Astrocyte (in vitro differentiated cells and primary cell): ENCODE data around the gene STAB2. TPM values are rescaled to one million over a fixed set of nuclear protein-coding genes. Genes with fewer than 3 reads are reported as not detected.
A peak's percentile ranks its signal among the peaks of the same experiment; 100 is the strongest.

Source experiments
- DNase-seq: peaks from one replicate; pipeline ENCODE4 v3.0.0-alpha.2; 2010; ENCODE audit warnings: low read depth
- FAIRE-seq: peaks from 2 replicates; lab custom pipeline; 2011; peaks lifted over from hg19 to GRCh38; lab: Jason Lieb, UNC
- H2AFZ ChIP-seq: 2 replicates; pipeline ENCODE4 v1.6.0; 2012; ENCODE audit warnings: low read depth, low read length, inconsistent platforms
- H3K27ac ChIP-seq: 2 replicates; pipeline ENCODE4 v1.5.1; 2011; ENCODE audit warnings: low read depth, low read length, inconsistent platforms
- H3K27me3 ChIP-seq: 2 replicates; pipeline ENCODE4 v1.6.0; 2011; ENCODE audit warnings: low read length, inconsistent platforms; ENCODE audit not compliant: insufficient read depth
- H3K36me3 ChIP-seq: 2 replicates; pipeline ENCODE4 v1.5.1; 2011; ENCODE audit warnings: low read length, inconsistent platforms; ENCODE audit not compliant: insufficient read depth
- H3K4me1 ChIP-seq: 2 replicates; pipeline ENCODE4 v1.5.1; 2011; ENCODE audit warnings: low read length, inconsistent platforms; ENCODE audit not compliant: insufficient read depth
- H3K4me2 ChIP-seq: 2 replicates; pipeline ENCODE4 v1.6.0; 2012; ENCODE audit warnings: low read length, inconsistent platforms
- H3K4me3 ChIP-seq: 2 replicates; pipeline ENCODE4 v1.5.1; 2011; ENCODE audit warnings: low read depth, mild to moderate bottlenecking, low read length, inconsistent platforms; ENCODE audit not compliant: insufficient read depth
- H3K79me2 ChIP-seq: 2 replicates; pipeline ENCODE4 v1.6.0; 2012; ENCODE audit warnings: mild to moderate bottlenecking, low read length, inconsistent platforms; ENCODE audit not compliant: insufficient read depth
- H3K9ac ChIP-seq: 2 replicates; pipeline ENCODE4 v1.6.0; 2012; ENCODE audit warnings: mild to moderate bottlenecking, low read length, inconsistent platforms
- H3K9me3 ChIP-seq: 2 replicates; pipeline ENCODE4 v1.5.1; 2012; ENCODE audit warnings: low read depth, mild to moderate bottlenecking, low read length, inconsistent platforms; ENCODE audit not compliant: insufficient read depth
- H4K20me1 ChIP-seq: 2 replicates; pipeline ENCODE4 v1.6.0; 2012; ENCODE audit warnings: low read length, inconsistent platforms; ENCODE audit not compliant: insufficient read depth
- H3K27ac Mint-ChIP-seq: one replicate; pipeline ENCODE4 v1.8.0; 2021; ENCODE audit warnings: mild to moderate bottlenecking, mixed read lengths; ENCODE audit not compliant: unreplicated experiment
- H3K27me3 Mint-ChIP-seq: one replicate; pipeline ENCODE4 v1.8.0; 2021; ENCODE audit warnings: low read depth, mixed read lengths; ENCODE audit not compliant: unreplicated experiment
- H3K36me3 Mint-ChIP-seq: one replicate; pipeline ENCODE4 v1.8.0; 2021; ENCODE audit warnings: low read depth, mixed read lengths; ENCODE audit not compliant: unreplicated experiment
- H3K4me1 Mint-ChIP-seq: one replicate; pipeline ENCODE4 v1.8.0; 2021; ENCODE audit warnings: low read depth, mixed read lengths; ENCODE audit not compliant: unreplicated experiment
- H3K4me3 Mint-ChIP-seq: one replicate; pipeline ENCODE4 v1.8.0; 2021; ENCODE audit warnings: mild to moderate bottlenecking, moderate library complexity, mixed read lengths; ENCODE audit not compliant: unreplicated experiment
- H3K9me3 Mint-ChIP-seq: one replicate; pipeline ENCODE4 v1.8.0; 2021; ENCODE audit warnings: mild to moderate bottlenecking, mixed read lengths; ENCODE audit not compliant: unreplicated experiment
- EZH2 ChIP-seq: IDR thresholded peaks from 2 replicates; pipeline ENCODE4 v1.6.1; 2012; ENCODE audit warnings: mild to moderate bottlenecking, low read length, inconsistent platforms; ENCODE audit not compliant: insufficient read depth
- total RNA-seq: library from RNA; stranded (reverse); gene quantifications from 2 replicates; pipeline ENCODE4 v1.2.1, GENCODE V29; 2021
- TF ChIP-seq, protein P1 (sequence below): IDR thresholded peaks from 2 replicates; pipeline ENCODE4 v1.5.1; 2011; ENCODE audit warnings: low read depth, mild to moderate bottlenecking, inconsistent platforms, low read length, moderate library complexity; ENCODE audit not compliant: insufficient read depth

STAB2 gene
- total RNA-seq, 1 donor from 2014 or later = not detected

DNA sequence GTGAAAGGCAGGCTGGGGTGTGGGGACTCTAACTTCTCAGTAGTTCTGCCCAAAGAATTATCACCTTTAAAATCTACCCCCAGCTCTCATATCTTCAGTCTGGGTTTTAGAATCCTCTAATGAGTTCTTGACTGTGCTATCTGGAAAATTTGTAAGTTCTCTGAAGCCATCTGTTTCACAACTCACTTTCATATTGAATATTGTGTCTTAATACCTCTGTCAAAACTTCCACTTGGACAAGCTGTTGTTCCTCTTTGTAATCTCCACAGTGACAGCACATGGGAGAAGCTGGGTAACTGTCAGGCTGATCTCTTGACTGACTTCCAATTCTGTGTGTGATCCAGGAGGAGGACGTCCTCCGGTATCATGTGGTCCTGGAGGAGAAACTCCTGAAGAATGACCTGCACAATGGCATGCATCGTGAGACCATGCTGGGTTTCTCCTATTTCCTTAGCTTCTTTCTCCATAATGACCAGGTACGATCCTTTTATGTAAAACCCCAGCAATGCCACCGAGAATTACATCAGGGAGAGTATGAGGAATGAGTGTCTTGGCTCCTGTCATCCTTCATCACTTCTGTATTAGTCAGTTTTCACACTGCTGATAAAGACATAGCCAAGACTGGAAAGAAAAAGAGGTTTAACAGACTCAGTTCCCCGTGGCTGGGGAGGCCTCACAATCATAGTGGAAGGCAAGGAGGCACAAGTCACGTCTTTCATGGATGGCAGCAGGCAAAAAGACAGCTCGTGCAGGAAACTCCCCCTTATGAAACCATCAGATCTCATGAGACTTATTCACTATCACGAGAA, 111.9 kb downstream of the STAB2 start:
- no peaks in the 10 kb centered on the region for H3K9me3 Mint-ChIP-seq
- H3K4me1 Mint-ChIP-seq = peaks cover 3% of the 10 kb centered on the region
- H3K4me2 ChIP-seq = no peak overlapping the region
- H3K4me3 ChIP-seq = no peak overlapping the region
- no peaks in the 10 kb centered on the region for H4K20me1 ChIP-seq
- H3K27ac ChIP-seq = no peak overlapping the region
- no peaks in the 10 kb centered on the region for H3K4me1 ChIP-seq
- H3K36me3 Mint-ChIP-seq = no peaks in the 10 kb centered on the region
- peaks cover 12% of the 10 kb centered on the region for H3K27me3 ChIP-seq
- DNase-seq = peak; percentile 11
- no peak for FAIRE-seq
- no peak overlapping the region for H3K27ac Mint-ChIP-seq
- H3K79me2 ChIP-seq = no peaks in the 10 kb centered on the region
- H2AFZ ChIP-seq = no peak overlapping the region
- no peak overlapping the region for H3K4me3 Mint-ChIP-seq
- no peak overlapping the region for H3K9ac ChIP-seq
- H3K27me3 Mint-ChIP-seq = peaks cover 35% of the 10 kb centered on the region
- no peaks in the 10 kb centered on the region for H3K9me3 ChIP-seq
- H3K36me3 ChIP-seq = no peaks in the 10 kb centered on the region
- no peak for TF ChIP-seq EZH2
- TF ChIP-seq, protein P1, sequence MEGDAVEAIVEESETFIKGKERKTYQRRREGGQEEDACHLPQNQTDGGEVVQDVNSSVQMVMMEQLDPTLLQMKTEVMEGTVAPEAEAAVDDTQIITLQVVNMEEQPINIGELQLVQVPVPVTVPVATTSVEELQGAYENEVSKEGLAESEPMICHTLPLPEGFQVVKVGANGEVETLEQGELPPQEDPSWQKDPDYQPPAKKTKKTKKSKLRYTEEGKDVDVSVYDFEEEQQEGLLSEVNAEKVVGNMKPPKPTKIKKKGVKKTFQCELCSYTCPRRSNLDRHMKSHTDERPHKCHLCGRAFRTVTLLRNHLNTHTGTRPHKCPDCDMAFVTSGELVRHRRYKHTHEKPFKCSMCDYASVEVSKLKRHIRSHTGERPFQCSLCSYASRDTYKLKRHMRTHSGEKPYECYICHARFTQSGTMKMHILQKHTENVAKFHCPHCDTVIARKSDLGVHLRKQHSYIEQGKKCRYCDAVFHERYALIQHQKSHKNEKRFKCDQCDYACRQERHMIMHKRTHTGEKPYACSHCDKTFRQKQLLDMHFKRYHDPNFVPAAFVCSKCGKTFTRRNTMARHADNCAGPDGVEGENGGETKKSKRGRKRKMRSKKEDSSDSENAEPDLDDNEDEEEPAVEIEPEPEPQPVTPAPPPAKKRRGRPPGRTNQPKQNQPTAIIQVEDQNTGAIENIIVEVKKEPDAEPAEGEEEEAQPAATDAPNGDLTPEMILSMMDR = no peak

DNA sequence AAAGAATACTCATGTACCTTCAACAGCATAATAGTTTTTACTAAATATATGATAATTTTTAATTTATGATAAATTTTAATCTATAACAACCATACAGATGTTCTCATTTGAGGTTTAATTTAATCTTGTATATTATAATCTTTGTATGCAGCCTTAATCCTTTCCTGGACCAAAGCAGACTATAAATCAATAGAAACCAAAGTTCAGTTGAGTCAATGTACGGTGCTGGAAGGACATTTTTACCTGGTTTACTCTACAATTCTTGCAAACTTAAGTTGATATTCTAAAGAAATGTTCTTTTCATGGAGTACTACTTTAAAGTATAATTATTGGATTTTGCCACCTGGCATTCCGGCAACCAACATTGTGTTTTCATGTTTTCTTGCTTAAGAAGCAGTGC, 118.0 kb downstream of the STAB2 start:
- no peak for FAIRE-seq
- peaks cover 13% of the 10 kb centered on the region for H3K27me3 Mint-ChIP-seq
- H3K36me3 Mint-ChIP-seq = no peaks in the 10 kb centered on the region

More for the DNA sequence above, 118.0 kb downstream of the STAB2 start:
- no peak overlapping the region for H2AFZ ChIP-seq
- no peak overlapping the region for H3K4me3 Mint-ChIP-seq
- no peaks in the 10 kb centered on the region for H3K79me2 ChIP-seq
- no peaks in the 10 kb centered on the region for H3K9me3 Mint-ChIP-seq
- no peak overlapping the region for H3K4me2 ChIP-seq
- H3K27me3 ChIP-seq = no peaks in the 10 kb centered on the region
- H3K9ac ChIP-seq = no peak overlapping the region
- H3K27ac ChIP-seq = no peak overlapping the region
- no peaks in the 10 kb centered on the region for H4K20me1 ChIP-seq
- H3K9me3 ChIP-seq = no peaks in the 10 kb centered on the region
- TF ChIP-seq EZH2 = no peak
- TF ChIP-seq, protein P1 = no peak
- no peak overlapping the region for H3K27ac Mint-ChIP-seq
- no peak overlapping the region for H3K4me3 ChIP-seq
- DNase-seq = no peak
- no peaks in the 10 kb centered on the region for H3K36me3 ChIP-seq
- no peaks in the 10 kb centered on the region for H3K4me1 Mint-ChIP-seq
- no peaks in the 10 kb centered on the region for H3K4me1 ChIP-seq
